Heart left ventricle (tissue), 13 donors: ENCODE measurements around the gene ARRDC1.

Experiments
- CTCF ChIP-seq, 12 donors: fragments of 200-600 bp; sonication (generic) in 4 of 12; IDR thresholded peaks; one replicate each; pipeline versions ENCODE4 v1.5.0 to v1.8.0; 2018 to 2022; ENCODE audit warnings: antibody characterized with exemption in 12 of 12, mild to moderate bottlenecking in 5 of 12
- POLR2A ChIP-seq, 2 donors: fragments of 450-650 bp; IDR thresholded peaks; one replicate each; pipeline ENCODE4 v1.6.1; 2017; ENCODE audit warnings: antibody characterized with exemption in 2 of 2, mild to moderate bottlenecking in 2 of 2, moderate library complexity in 2 of 2
- donor health status: ischemic (EF 13 %, LVEDD 7.1; RV severe dilation, severe dysfunction).
- donor health status: DM: no; HTN: yes; CAD: no.
- donor health status: DM: no; HTN: no; CAD: no.
- donor health status: ischemic (EF 25% LVEDD 6.9; RV normal size, moderate dysfunction).
- donor health status: ischemic (EF 25% LVEDD 5.7; RV mildly dilated, moderate dysfunction).
- donor health status: ischemic (EF 35%, LVEDD 5.7; RV mildly dilated, moderate dysfunction).
- donor health status: nonischemic (EF 11% LVEDD 7.7; RV severe dilation, severe dysfunction).
- donor health status: DM: yes; HTN: yes; CAD: no.
- donor health status: PGD.
- donor health status: ischemic (EF 29% LVEDD 5.4; RV normal size, mild dysfunction).
- donor health status: nonischemic (EF 23%, LVEDD 6.1; RV moderate dilation, normal function).

- TF ChIP-seq POLR2A (IDR thresholded peaks at IDR 0.05) = no peak
- no peak for TF ChIP-seq CTCF (IDR thresholded peaks at IDR 0.05)
Measured at GRCh38 chr9:137630679-137631078, 25.2 kb downstream of the ARRDC1 start.
